Mononuclear cell (primary cell): ENCODE results near the gene TAF1A. TPM values are rescaled to one million over a fixed set of nuclear protein-coding genes. Genes with fewer than 3 reads are reported as not detected.
"Not testable (repeated sequence)": the region's sequence is repeated elsewhere in the genome, so short reads cannot be mapped to it uniquely, and the experiment has no call there.

ENCODE experiments used
- H3K27me3 ChIP-seq: 2 replicates; pipeline ENCODE4 v1.6.0; 2011; ENCODE audit warnings: low read length, control low read depth; ENCODE audit not compliant: insufficient read depth
- H3K4me1 ChIP-seq: 2 replicates; pipeline ENCODE4 v1.5.1; 2011; ENCODE audit warnings: mild to moderate bottlenecking, low read length, control low read depth; ENCODE audit not compliant: insufficient read depth
- H3K4me3 ChIP-seq: 2 replicates; pipeline ENCODE4 v1.5.1; 2011; ENCODE audit warnings: mild to moderate bottlenecking, low read length, moderate library complexity
- H3K9me3 ChIP-seq: 2 replicates; pipeline ENCODE4 v1.5.1; 2011; ENCODE audit warnings: low read depth, mild to moderate bottlenecking, control low read depth, low read length
- total RNA-seq: library from RNA; depleted of rRNA; stranded (reverse); fragments of >200 nt; gene quantifications from one replicate; pipeline ENCODE4 v1.2.3, GENCODE V29; 2012

TAF1A gene
- total RNA-seq, 1 donor = 8.3 TPM

GRCh38 chr1:222616525-222616924, 26.8 kb upstream of the TAF1A start:
- no peak overlapping the region for H3K4me3 ChIP-seq
- peaks cover 17% of the 10 kb centered on the region for H3K4me1 ChIP-seq

GRCh38 chr1:222613627-222614026, 23.9 kb upstream of the TAF1A start:
- Histone ChIP-seq H3K4me3 (no peak overlapping the region), H3K27me3 (peaks cover 36% of the 10 kb centered on the region), H3K4me1 (peaks cover 7% of the 10 kb centered on the region), H3K9me3 (no peaks in the 10 kb centered on the region)

More at GRCh38 chr1:222616525-222616924, 26.8 kb upstream of the TAF1A start:
- Histone ChIP-seq H3K9me3 (no peaks in the 10 kb centered on the region), H3K27me3 (peaks cover 33% of the 10 kb centered on the region)

GRCh38 chr1:222610728-222611127, 21.0 kb upstream of the TAF1A start:
- H3K4me1 ChIP-seq = no peaks in the 10 kb centered on the region
- H3K9me3 ChIP-seq = no peaks in the 10 kb centered on the region
- H3K27me3 ChIP-seq = peaks cover 36% of the 10 kb centered on the region
- H3K4me3 ChIP-seq = no peak overlapping the region

- H3K4me1 ChIP-seq, H3K9me3 ChIP-seq, H3K4me3 ChIP-seq: not testable (repeated sequence)
- H3K27me3 ChIP-seq = peaks cover 25% of the 10 kb centered on the region
Measured at GRCh38 chr1:222609111-222609510, 19.4 kb upstream of the TAF1A start.

GRCh38 chr1:222606757-222607156, 17.0 kb upstream of the TAF1A start:
- H3K4me3 ChIP-seq = no peak overlapping the region
- H3K27me3 ChIP-seq = peaks cover 6% of the 10 kb centered on the region
- H3K9me3 ChIP-seq = no peaks in the 10 kb centered on the region
- no peaks in the 10 kb centered on the region for H3K4me1 ChIP-seq

- Histone ChIP-seq H3K27me3 (no peaks in the 10 kb centered on the region), H3K4me3 (no peak overlapping the region), H3K4me1 (no peaks in the 10 kb centered on the region), H3K9me3 (no peaks in the 10 kb centered on the region)
Measured at GRCh38 chr1:222601257-222601656, 11.5 kb upstream of the TAF1A start.

GRCh38 chr1:222600281-222600680, 10.5 kb upstream of the TAF1A start:
- H3K9me3 ChIP-seq = no peaks in the 10 kb centered on the region
- no peaks in the 10 kb centered on the region for H3K27me3 ChIP-seq
- H3K4me3 ChIP-seq = no peak overlapping the region
- H3K4me1 ChIP-seq = no peaks in the 10 kb centered on the region

GRCh38 chr1:222596696-222597095, 7.0 kb upstream of the TAF1A start:
- H3K4me1 ChIP-seq = no peaks in the 10 kb centered on the region
- H3K27me3 ChIP-seq = no peaks in the 10 kb centered on the region
- H3K4me3 ChIP-seq = no peak overlapping the region
- H3K9me3 ChIP-seq = no peaks in the 10 kb centered on the region

- Histone ChIP-seq H3K4me3 (no peak overlapping the region), H3K4me1 (peaks cover 7% of the 10 kb centered on the region), H3K9me3 (no peaks in the 10 kb centered on the region), H3K27me3 (no peaks in the 10 kb centered on the region)
Measured at GRCh38 chr1:222594789-222595188, 5.1 kb upstream of the TAF1A start.

GRCh38 chr1:222592171-222592570, 2.4 kb upstream of the TAF1A start:
- Histone ChIP-seq H3K27me3 (no peaks in the 10 kb centered on the region), H3K4me3 (no peak overlapping the region), H3K9me3 (no peaks in the 10 kb centered on the region), H3K4me1 (peaks cover 17% of the 10 kb centered on the region)

GRCh38 chr1:222588135-222588534, 1.6 kb downstream of the TAF1A start:
- H3K9me3 ChIP-seq = no peaks in the 10 kb centered on the region
- no peaks in the 10 kb centered on the region for H3K27me3 ChIP-seq
- H3K4me3 ChIP-seq = no peak overlapping the region
- peaks cover 27% of the 10 kb centered on the region for H3K4me1 ChIP-seq

- Histone ChIP-seq H3K27me3 (no peaks in the 10 kb centered on the region), H3K9me3 (no peaks in the 10 kb centered on the region), H3K4me3 (no peak overlapping the region), H3K4me1 (peaks cover 36% of the 10 kb centered on the region)
Measured at GRCh38 chr1:222586842-222587241, 2.9 kb downstream of the TAF1A start.

- no peak overlapping the region for H3K4me3 ChIP-seq
Measured at GRCh38 chr1:222583079-222583478, 6.7 kb downstream of the TAF1A start.

GRCh38 chr1:222582099-222582774, 7.5 kb downstream of the TAF1A start:
- Histone ChIP-seq H3K27me3 (no peaks in the 10 kb centered on the region), H3K4me3 (no peak overlapping the region), H3K4me1 (peaks cover 19% of the 10 kb centered on the region), H3K9me3 (no peaks in the 10 kb centered on the region)

More at GRCh38 chr1:222583079-222583478, 6.7 kb downstream of the TAF1A start:
- Histone ChIP-seq H3K4me1 (peaks cover 22% of the 10 kb centered on the region), H3K9me3 (no peaks in the 10 kb centered on the region), H3K27me3 (no peaks in the 10 kb centered on the region)

GRCh38 chr1:222579316-222579715, 10.4 kb downstream of the TAF1A start:
- no peaks in the 10 kb centered on the region for H3K9me3 ChIP-seq
- no peak overlapping the region for H3K4me3 ChIP-seq
- H3K4me1 ChIP-seq = peaks cover 19% of the 10 kb centered on the region

GRCh38 chr1:222570837-222571236, 18.9 kb downstream of the TAF1A start:
- Histone ChIP-seq H3K4me1 (no peaks in the 10 kb centered on the region), H3K4me3 (no peak overlapping the region), H3K27me3 (no peaks in the 10 kb centered on the region), H3K9me3 (no peaks in the 10 kb centered on the region)

More at GRCh38 chr1:222579316-222579715, 10.4 kb downstream of the TAF1A start:
- H3K27me3 ChIP-seq = no peaks in the 10 kb centered on the region
